ENCODE data around the gene ABLIM3. TPM values are rescaled to one million over a fixed set of nuclear protein-coding genes. Genes with fewer than 3 reads are reported as not detected.

ABLIM3 gene
- polyA plus RNA-seq, 1 donor from 2014 or later: 17.7 TPM

- Histone ChIP-seq H3K27ac (ENCODE audit: low read length) (no peak overlapping the region), H3K4me2 (ENCODE audit: low read length) (no peak overlapping the region), H3K4me3 (ENCODE audit: low read length) (no peak overlapping the region), H4K20me1 (ENCODE audit: insufficient read depth) (no peaks in the 10 kb centered on the region), H3K9me2 (ENCODE audit: insufficient read depth, low read length) (no peaks in the 10 kb centered on the region), H3K9me3 (ENCODE audit: low read length) (no peaks in the 10 kb centered on the region), H3K9ac (ENCODE audit: low read length) (no peak overlapping the region), H3F3A (ENCODE audit: insufficient read depth, low read length, poor library complexity, severe bottlenecking) (no peaks in the 10 kb centered on the region), H3K79me2 (replicated peaks; ENCODE audit: insufficient read depth, low read length) (no peaks in the 10 kb centered on the region), H3K27me3 (ENCODE audit: insufficient read depth, low read depth, low read length) (no peaks in the 10 kb centered on the region), H2AFZ (ENCODE audit: low read depth, low read length) (no peak overlapping the region), H3K36me3 (ENCODE audit: insufficient read depth, low read length) (no peaks in the 10 kb centered on the region)
- TF ChIP-seq SMC3 (conservative IDR thresholded peaks at IDR 0.05; ENCODE audit: poor library complexity) (no peak), REST (IDR thresholded peaks at IDR 0.05; ENCODE audit: borderline replicate concordance) (no peak), RAD21 (conservative IDR thresholded peaks at IDR 0.05) (no peak)
Observed at GRCh38 chr5:149309354-149309753, 168.1 kb downstream of the ABLIM3 start.

Other genes with a start within 250 kb of the ABLIM3 start
- gene SH3TC2, start 78.4 kb upstream of the ABLIM3 start, polyA plus RNA-seq: not detected in 2 replicates
- not detected in 2 replicates for gene AFAP1L1, start 130.4 kb downstream of the ABLIM3 start, polyA plus RNA-seq
- 13.0 and 19.3 TPM in 2 replicates for gene GRPEL2, start 204.0 kb downstream of the ABLIM3 start, polyA plus RNA-seq
- gene PCYOX1L, start 216.6 kb downstream of the ABLIM3 start, polyA plus RNA-seq: 19.5 and 21.1 TPM in 2 replicates
- not detected in 2 replicates for gene IL17B, start 237.8 kb downstream of the ABLIM3 start, polyA plus RNA-seq